SK-N-SH treated with all-trans-retinoic acid at 6 μM for 48 hours (cell line): ENCODE data around the gene TAX1BP1.

Source experiments
- ATAC-seq: fragments of 200-7000 bp; cut with Tn5 transposase; 3 replicates; pipeline ENCODE4 v1.9.1; 2020; ENCODE audit warnings: mild to moderate bottlenecking, moderate library complexity
- BACH2 ChIP-seq: fragments of 250-450 bp; sonication (Bioruptor Pico); IDR thresholded peaks from 2 replicates; pipeline ENCODE4 v1.9.0; 2021; ENCODE audit warnings: mild to moderate bottlenecking, borderline replicate concordance
- CREB5 ChIP-seq: fragments of 250-450 bp; sonication (Bioruptor Pico); IDR thresholded peaks from 2 replicates; pipeline ENCODE4 v1.5.1; 2020; ENCODE audit warnings: low read depth, mild to moderate bottlenecking, moderate library complexity
- CSRNP3 ChIP-seq: fragments of 250-450 bp; sonication (Bioruptor Pico); IDR thresholded peaks from 2 replicates; pipeline ENCODE4 v1.5.1; 2021; ENCODE audit warnings: mild to moderate bottlenecking, moderate library complexity
- ESRRG ChIP-seq: fragments of 250-450 bp; sonication (Bioruptor Pico); IDR thresholded peaks from 2 replicates; pipeline ENCODE4 v1.6.1; 2021; ENCODE audit warnings: mild to moderate bottlenecking
- GLIS3 ChIP-seq: fragments of 250-450 bp; sonication (Bioruptor Pico); IDR thresholded peaks from 2 replicates; pipeline ENCODE4 v1.5.0; 2020; ENCODE audit warnings: mild to moderate bottlenecking, moderate library complexity
- ISL1 ChIP-seq: fragments of 250-450 bp; sonication (Bioruptor Pico); IDR thresholded peaks from 2 replicates; pipeline ENCODE4 v2.1.2; 2022; ENCODE audit warnings: mild to moderate bottlenecking, moderate library complexity
- OSR1 ChIP-seq: fragments of 250-450 bp; sonication (Bioruptor Pico); IDR thresholded peaks from 2 replicates; pipeline ENCODE4 v1.8.0; 2022; ENCODE audit warnings: moderate library complexity, mild to moderate bottlenecking, inconsistent platforms
- PPARA ChIP-seq: fragments of 250-450 bp; sonication (Bioruptor Pico); IDR thresholded peaks from 2 replicates; pipeline ENCODE4 v1.5.0; 2020; ENCODE audit warnings: mild to moderate bottlenecking, borderline replicate concordance
- SNAI2 ChIP-seq: fragments of 250-450 bp; sonication (Bioruptor Pico); IDR thresholded peaks from 2 replicates; pipeline ENCODE4 v1.5.0; 2020; ENCODE audit warnings: mild to moderate bottlenecking, moderate library complexity
- TCF4 ChIP-seq: fragments of 250-450 bp; sonication (Bioruptor Pico); IDR thresholded peaks from 2 replicates; pipeline ENCODE4 v1.8.0; 2021; ENCODE audit warnings: mild to moderate bottlenecking, moderate library complexity, borderline replicate concordance
- TOX ChIP-seq: fragments of 250-450 bp; sonication (Bioruptor Pico); IDR thresholded peaks from 2 replicates; pipeline ENCODE4 v1.8.0; 2021; ENCODE audit warnings: mild to moderate bottlenecking, moderate library complexity, borderline replicate concordance
- TSHZ2 ChIP-seq: fragments of 250-450 bp; sonication (Bioruptor Pico); IDR thresholded peaks from 2 replicates; pipeline ENCODE4 v1.5.0; 2020; ENCODE audit warnings: mild to moderate bottlenecking, moderate library complexity
- ZFP3 ChIP-seq: fragments of 250-450 bp; sonication (Bioruptor Pico); IDR thresholded peaks from 2 replicates; pipeline ENCODE4 v1.5.0; 2020; ENCODE audit warnings: mild to moderate bottlenecking, moderate library complexity
- ZFP30 ChIP-seq: fragments of 450-650 bp; formaldehyde crosslinking; IDR thresholded peaks from 2 replicates; pipeline ENCODE4 v1.5.0; 2022; ENCODE audit warnings: mild to moderate bottlenecking, moderate library complexity
- ZNF565 ChIP-seq: fragments of 450-650 bp; formaldehyde crosslinking; conservative IDR thresholded peaks from 2 replicates; pipeline ENCODE4 v1.5.0; 2020; ENCODE audit warnings: low read depth, mild to moderate bottlenecking, moderate library complexity
- ZNF70 ChIP-seq: fragments of 450-650 bp; formaldehyde crosslinking; IDR thresholded peaks from 2 replicates; pipeline ENCODE4 v1.5.0; 2020; ENCODE audit warnings: mild to moderate bottlenecking, moderate library complexity
- TF ChIP-seq, protein P1 (sequence below): fragments of 250-450 bp; sonication (Bioruptor Pico); IDR thresholded peaks from 2 replicates; pipeline ENCODE4 v1.8.0; 2020; ENCODE audit warnings: mild to moderate bottlenecking, moderate library complexity, borderline replicate concordance
- TF ChIP-seq, protein P2 (sequence below): fragments of 250-450 bp; sonication (Bioruptor Pico); IDR thresholded peaks from 2 replicates; pipeline ENCODE4 v1.8.0; 2021; ENCODE audit warnings: low read depth, mild to moderate bottlenecking, moderate library complexity, borderline replicate concordance

The TAX1BP1 gene

GRCh38 chr7:27737616-27738015 is 2.3 kb upstream of the TAX1BP1 start:
- ATAC-seq, result no peak
- TF ChIP-seq CREB5 (CRISPR knock-in tag) (no peak), CSRNP3 (CRISPR knock-in tag) (no peak), TSHZ2 (CRISPR knock-in tag) (no peak), OSR1 (CRISPR knock-in tag) (no peak), ISL1 (CRISPR knock-in tag) (no peak), ZFP30 (CRISPR knock-in tag) (no peak), ZFP3 (CRISPR knock-in tag) (no peak), SNAI2 (no peak), PPARA (no peak), BACH2 (no peak), TCF4 (no peak), TOX (CRISPR knock-in tag) (no peak), ZNF70 (no peak), ESRRG (CRISPR knock-in tag) (no peak), ZNF565 (no peak), GLIS3 (CRISPR knock-in tag) (no peak)
- TF ChIP-seq, protein P1, sequence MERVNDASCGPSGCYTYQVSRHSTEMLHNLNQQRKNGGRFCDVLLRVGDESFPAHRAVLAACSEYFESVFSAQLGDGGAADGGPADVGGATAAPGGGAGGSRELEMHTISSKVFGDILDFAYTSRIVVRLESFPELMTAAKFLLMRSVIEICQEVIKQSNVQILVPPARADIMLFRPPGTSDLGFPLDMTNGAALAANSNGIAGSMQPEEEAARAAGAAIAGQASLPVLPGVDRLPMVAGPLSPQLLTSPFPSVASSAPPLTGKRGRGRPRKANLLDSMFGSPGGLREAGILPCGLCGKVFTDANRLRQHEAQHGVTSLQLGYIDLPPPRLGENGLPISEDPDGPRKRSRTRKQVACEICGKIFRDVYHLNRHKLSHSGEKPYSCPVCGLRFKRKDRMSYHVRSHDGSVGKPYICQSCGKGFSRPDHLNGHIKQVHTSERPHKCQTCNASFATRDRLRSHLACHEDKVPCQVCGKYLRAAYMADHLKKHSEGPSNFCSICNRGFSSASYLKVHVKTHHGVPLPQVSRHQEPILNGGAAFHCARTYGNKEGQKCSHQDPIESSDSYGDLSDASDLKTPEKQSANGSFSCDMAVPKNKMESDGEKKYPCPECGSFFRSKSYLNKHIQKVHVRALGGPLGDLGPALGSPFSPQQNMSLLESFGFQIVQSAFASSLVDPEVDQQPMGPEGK (CRISPR knock-in tag), result no peak
- TF ChIP-seq, protein P2, sequence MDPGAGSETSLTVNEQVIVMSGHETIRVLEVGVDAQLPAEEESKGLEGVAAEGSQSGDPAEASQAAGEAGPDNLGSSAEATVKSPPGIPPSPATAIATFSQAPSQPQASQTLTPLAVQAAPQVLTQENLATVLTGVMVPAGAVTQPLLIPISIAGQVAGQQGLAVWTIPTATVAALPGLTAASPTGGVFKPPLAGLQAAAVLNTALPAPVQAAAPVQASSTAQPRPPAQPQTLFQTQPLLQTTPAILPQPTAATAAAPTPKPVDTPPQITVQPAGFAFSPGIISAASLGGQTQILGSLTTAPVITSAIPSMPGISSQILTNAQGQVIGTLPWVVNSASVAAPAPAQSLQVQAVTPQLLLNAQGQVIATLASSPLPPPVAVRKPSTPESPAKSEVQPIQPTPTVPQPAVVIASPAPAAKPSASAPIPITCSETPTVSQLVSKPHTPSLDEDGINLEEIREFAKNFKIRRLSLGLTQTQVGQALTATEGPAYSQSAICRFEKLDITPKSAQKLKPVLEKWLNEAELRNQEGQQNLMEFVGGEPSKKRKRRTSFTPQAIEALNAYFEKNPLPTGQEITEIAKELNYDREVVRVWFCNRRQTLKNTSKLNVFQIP (CRISPR knock-in tag), result no peak

GRCh38 chr7:27739301-27739908 is 557 bp upstream of the TAX1BP1 start:
- peak; percentile 76 for ATAC-seq
- TF ChIP-seq GLIS3 (CRISPR knock-in tag) (no peak), ISL1 (CRISPR knock-in tag) (no peak), TSHZ2 (CRISPR knock-in tag) (0 out of 2 replicates have a peak, but pooled peaks have one; percentile 29)
